ENCODE results near the gene SLC16A1.

- TF ChIP-seq, protein P1, sequence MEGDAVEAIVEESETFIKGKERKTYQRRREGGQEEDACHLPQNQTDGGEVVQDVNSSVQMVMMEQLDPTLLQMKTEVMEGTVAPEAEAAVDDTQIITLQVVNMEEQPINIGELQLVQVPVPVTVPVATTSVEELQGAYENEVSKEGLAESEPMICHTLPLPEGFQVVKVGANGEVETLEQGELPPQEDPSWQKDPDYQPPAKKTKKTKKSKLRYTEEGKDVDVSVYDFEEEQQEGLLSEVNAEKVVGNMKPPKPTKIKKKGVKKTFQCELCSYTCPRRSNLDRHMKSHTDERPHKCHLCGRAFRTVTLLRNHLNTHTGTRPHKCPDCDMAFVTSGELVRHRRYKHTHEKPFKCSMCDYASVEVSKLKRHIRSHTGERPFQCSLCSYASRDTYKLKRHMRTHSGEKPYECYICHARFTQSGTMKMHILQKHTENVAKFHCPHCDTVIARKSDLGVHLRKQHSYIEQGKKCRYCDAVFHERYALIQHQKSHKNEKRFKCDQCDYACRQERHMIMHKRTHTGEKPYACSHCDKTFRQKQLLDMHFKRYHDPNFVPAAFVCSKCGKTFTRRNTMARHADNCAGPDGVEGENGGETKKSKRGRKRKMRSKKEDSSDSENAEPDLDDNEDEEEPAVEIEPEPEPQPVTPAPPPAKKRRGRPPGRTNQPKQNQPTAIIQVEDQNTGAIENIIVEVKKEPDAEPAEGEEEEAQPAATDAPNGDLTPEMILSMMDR (conservative IDR thresholded peaks at IDR 0.05; ENCODE audit: low read length): no peak
- TF ChIP-seq EZH2phosphoT487 (IDR thresholded peaks at IDR 0.05; ENCODE audit: borderline replicate concordance): no peak
These were observed 8.4 kb upstream of the SLC16A1 start for GRCh38 chr1:112964347-112964746.
